Measurements from ENCODE around the gene IFI27L1. TPM values are rescaled to one million over a fixed set of nuclear protein-coding genes. Genes with fewer than 3 reads are reported as not detected.
"Not testable (repeated sequence)": the region's sequence is repeated elsewhere in the genome, so short reads cannot be mapped to it uniquely, and the experiment has no call there.

Gene IFI27L1
- total and polyA plus RNA-seq, 2 donors (not counting 1 experiment from before 2014, with no cell fraction given): 6.5 to 6.7 TPM

GRCh38 chr14:94066089-94066676 lies 14.9 kb upstream of the IFI27L1 start:
- ChIA-PET CTCF (interaction anchor here (3.2 kb wide), 1 partner anchor 70 kb away, joined by 11 read pairs; no protein-coding TSS in a partner anchor), POLR2A (no interaction called here)
- Mint-ChIP-seq H3K9me3 (ENCODE audit: insufficient read depth) (peaks cover 8% of the 10 kb centered on the region), H3K27me3 (no peaks in the 10 kb centered on the region), H3K4me1 (peaks cover 60% of the 10 kb centered on the region), H3K4me3 (no peak overlapping the region), H3K27ac (peak overlapping the region; percentile 32)
- Histone ChIP-seq H3K4me3 (ENCODE audit: control extremely low read depth in 1 of 5, extremely low read depth in 1 of 5, insufficient read depth in 1 of 5, low read depth in 2 of 5, low read length in 4 of 5) (no peak overlapping the region), H4K20me1 (ENCODE audit: control insufficient read depth, insufficient read depth, low read length, poor library complexity, severe bottlenecking) (peaks cover 93% of the 10 kb centered on the region), H3K9ac (ENCODE audit: low read length) (no peak overlapping the region), H3K27ac (ENCODE audit: low read length in 2 of 2) (no peak overlapping the region), H3K27me3 (replicated peaks in 1 of 4; ENCODE audit: control extremely low read depth in 1 of 4, control insufficient read depth in 3 of 4, insufficient read depth in 4 of 4, low read length in 3 of 4) (no peaks in the 10 kb centered on the region), H3K36me3 (replicated peaks in 1 of 2; ENCODE audit: control extremely low read depth in 1 of 2, control insufficient read depth in 1 of 2, extremely low read depth in 1 of 2, insufficient read depth in 2 of 2, low read length in 1 of 2) (peaks cover 9 to 20% of the 10 kb centered on the region in 2 experiments), H3K9me3 (ENCODE audit: control extremely low read depth in 1 of 3, control insufficient read depth in 2 of 3, insufficient read depth in 1 of 3, low read length in 2 of 3) (peaks cover 0 to 5% (median 1%) of the 10 kb centered on the region in 3 donors), H3K79me2 (ENCODE audit: control insufficient read depth, insufficient read depth, low read length) (peaks cover 74% of the 10 kb centered on the region), H2AFZ (ENCODE audit: insufficient read depth, low read depth, low read length, poor library complexity, severe bottlenecking) (no peak overlapping the region), H3K4me1 (ENCODE audit: control insufficient read depth in 2 of 2, insufficient read depth in 2 of 2, low read length in 2 of 2) (peaks cover 0 to 3% of the 10 kb centered on the region in 2 donors), H3K4me2 (replicated peaks; ENCODE audit: low read depth, low read length, poor library complexity, severe bottlenecking) (no peak overlapping the region)
- intact Hi-C loops (cut with micrococcal nuclease): no loop called here
- no peak for TF ChIP-seq EZH2 (IDR thresholded peaks at IDR 0.05; ENCODE audit: borderline replicate concordance, insufficient read depth, low read depth, low read length, poor library complexity, severe bottlenecking)
- TF ChIP-seq, protein P1, sequence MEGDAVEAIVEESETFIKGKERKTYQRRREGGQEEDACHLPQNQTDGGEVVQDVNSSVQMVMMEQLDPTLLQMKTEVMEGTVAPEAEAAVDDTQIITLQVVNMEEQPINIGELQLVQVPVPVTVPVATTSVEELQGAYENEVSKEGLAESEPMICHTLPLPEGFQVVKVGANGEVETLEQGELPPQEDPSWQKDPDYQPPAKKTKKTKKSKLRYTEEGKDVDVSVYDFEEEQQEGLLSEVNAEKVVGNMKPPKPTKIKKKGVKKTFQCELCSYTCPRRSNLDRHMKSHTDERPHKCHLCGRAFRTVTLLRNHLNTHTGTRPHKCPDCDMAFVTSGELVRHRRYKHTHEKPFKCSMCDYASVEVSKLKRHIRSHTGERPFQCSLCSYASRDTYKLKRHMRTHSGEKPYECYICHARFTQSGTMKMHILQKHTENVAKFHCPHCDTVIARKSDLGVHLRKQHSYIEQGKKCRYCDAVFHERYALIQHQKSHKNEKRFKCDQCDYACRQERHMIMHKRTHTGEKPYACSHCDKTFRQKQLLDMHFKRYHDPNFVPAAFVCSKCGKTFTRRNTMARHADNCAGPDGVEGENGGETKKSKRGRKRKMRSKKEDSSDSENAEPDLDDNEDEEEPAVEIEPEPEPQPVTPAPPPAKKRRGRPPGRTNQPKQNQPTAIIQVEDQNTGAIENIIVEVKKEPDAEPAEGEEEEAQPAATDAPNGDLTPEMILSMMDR (IDR thresholded peaks at IDR 0.05): no peak
- WGBS (ENCODE audit: insufficient coverage): 89% methylated on average over 7 of the region's 8 CpGs
- ATAC-seq (ENCODE audit: low read depth) (no peak), DNase-seq (no peak)

DNA sequence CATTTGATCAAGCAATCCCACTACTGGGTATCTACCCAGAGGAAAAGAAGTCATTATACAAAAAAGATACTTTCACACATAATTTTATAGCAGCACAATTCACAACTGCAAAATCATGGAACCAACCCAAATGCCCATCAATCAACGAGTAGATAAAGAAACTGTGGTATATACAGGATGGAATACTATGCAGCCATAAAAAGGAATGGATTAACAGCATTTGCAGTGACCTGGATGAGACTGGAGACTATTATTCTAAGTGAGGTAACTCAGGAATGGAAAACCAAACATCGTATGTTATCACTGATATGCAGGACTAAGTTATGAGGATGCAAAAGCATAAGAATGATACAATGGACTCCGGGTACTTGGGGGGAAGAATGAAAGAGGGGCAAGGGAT lies 9.0 kb upstream of the IFI27L1 start:
- H2AFZ ChIP-seq (ENCODE audit: insufficient read depth, low read depth, low read length, poor library complexity, severe bottlenecking); H3K4me3 ChIP-seq (ENCODE audit: control extremely low read depth in 1 of 5, extremely low read depth in 1 of 5, insufficient read depth in 1 of 5, low read depth in 2 of 5, low read length in 4 of 5); H3K27me3 ChIP-seq (replicated peaks in 1 of 4; ENCODE audit: control extremely low read depth in 1 of 4, control insufficient read depth in 3 of 4, insufficient read depth in 4 of 4, low read length in 3 of 4); ATAC-seq (ENCODE audit: low read depth); DNase-seq; H3K27me3 Mint-ChIP-seq; H3K27ac ChIP-seq (ENCODE audit: low read length in 2 of 2); CTCF ChIA-PET; H3K4me1 ChIP-seq (ENCODE audit: control insufficient read depth in 2 of 2, insufficient read depth in 2 of 2, low read length in 2 of 2); H3K4me2 ChIP-seq (replicated peaks; ENCODE audit: low read depth, low read length, poor library complexity, severe bottlenecking); H3K9ac ChIP-seq (ENCODE audit: low read length); intact Hi-C loops (cut with micrococcal nuclease); H3K4me3 Mint-ChIP-seq; POLR2A ChIA-PET; H3K36me3 ChIP-seq (replicated peaks in 1 of 2; ENCODE audit: control extremely low read depth in 1 of 2, control insufficient read depth in 1 of 2, extremely low read depth in 1 of 2, insufficient read depth in 2 of 2, low read length in 1 of 2); H3K27ac Mint-ChIP-seq: not testable (repeated sequence)
- peaks cover 100% of the 10 kb centered on the region for H3K79me2 ChIP-seq (ENCODE audit: control insufficient read depth, insufficient read depth, low read length)
- no CpG with 5 or more reads among the region's 3 CpGs for WGBS (ENCODE audit: insufficient coverage)
- peaks cover 52% of the 10 kb centered on the region for H3K4me1 Mint-ChIP-seq
- peaks cover 23% of the 10 kb centered on the region for H3K9me3 Mint-ChIP-seq (ENCODE audit: insufficient read depth)
- H3K9me3 ChIP-seq (ENCODE audit: control extremely low read depth in 1 of 3, control insufficient read depth in 2 of 3, insufficient read depth in 1 of 3, low read length in 2 of 3): peaks cover 9 to 20% (median 11%) of the 10 kb centered on the region in 3 donors
- H4K20me1 ChIP-seq (ENCODE audit: control insufficient read depth, insufficient read depth, low read length, poor library complexity, severe bottlenecking): peaks cover 82% of the 10 kb centered on the region

Measured in B cell (primary cell).